HepG2 (cell line): ENCODE results near the gene PRRT2. TPM values are rescaled to one million over a fixed set of nuclear protein-coding genes. Genes with fewer than 3 reads are reported as not detected.

ENCODE experiments used
- ATAC-seq: fragments of 200-7000 bp; cut with Tn5 transposase; 3 replicates; pipeline ENCODE4 v1.9.1; 2020; ENCODE audit warnings: mild to moderate bottlenecking, moderate library complexity
- BruUV-seq: library from RNA; stranded (reverse); fragments of 400-500 nt; replicated peaks from 2 replicates; lab custom pipeline; 2021; lab: Mats Ljungman, UMichigan
- CTCF ChIA-PET: fragments of 300-600 bp; formaldehyde crosslinking; extraction: SDS; loops from one replicate; lab custom pipeline; 2021; ENCODE audit warnings: low total read pairs, inconsistent platforms, low intra/inter-chr PET ratio; lab: Yijun Ruan, JAX
- POLR2A ChIA-PET: fragments of 350-600 bp; sonication (Branson Sonifier 250); formaldehyde crosslinking; loops from one replicate; lab custom pipeline; 2020; ENCODE audit warnings: antibody characterized with exemption, inconsistent platforms; lab: Yijun Ruan, JAX
- DNase-seq: peaks from one replicate; pipeline ENCODE4 v3.0.0-alpha.2; 2015; ENCODE audit warnings: low spot score
- FAIRE-seq: peaks from 3 replicates; lab custom pipeline; 2011; peaks lifted over from hg19 to GRCh38; lab: Jason Lieb, UNC
- H2AFZ ChIP-seq: one replicate; pipeline ENCODE4 v1.6.1; 2011; ENCODE audit warnings: low read length, inconsistent platforms
- H3K27ac ChIP-seq: fragments of 300-600 bp; 3 replicates; pipeline ENCODE4 v1.8.0; 2011; ENCODE audit warnings: mixed run types, mild to moderate bottlenecking, mixed read lengths, low read length, inconsistent platforms; ENCODE audit not compliant: insufficient read depth; ENCODE audit errors: extremely low read length
- H3K27me3 ChIP-seq, 2 experiments: fragments of 200-600 bp in 1 of 2; 2 replicates in 1 of 2; 3 replicates in 1 of 2; pipeline versions ENCODE4 v1.6.0 to v1.8.0; 2011; ENCODE audit warnings: low read length in 2 of 2, mild to moderate bottlenecking in 2 of 2, moderate library complexity in 2 of 2, inconsistent platforms in 1 of 2; ENCODE audit not compliant: insufficient read depth in 2 of 2, control insufficient read depth in 1 of 2
- H3K36me3 ChIP-seq, 2 experiments: fragments of 200-600 bp in 1 of 2; replicated peaks in 1 of 2; 2 replicates in 1 of 2; 3 replicates in 1 of 2; pipeline versions ENCODE4 v1.5.1 to v1.8.0; 2011; ENCODE audit warnings: low read length in 2 of 2, inconsistent platforms in 1 of 2; ENCODE audit not compliant: insufficient read depth in 2 of 2, control insufficient read depth in 1 of 2
- H3K4me1 ChIP-seq: 2 replicates; pipeline ENCODE4 v1.5.1; 2012; ENCODE audit warnings: low read length, inconsistent platforms; ENCODE audit not compliant: insufficient read depth
- H3K4me2 ChIP-seq: 2 replicates; pipeline ENCODE4 v1.6.0; 2011; ENCODE audit warnings: low read depth, low read length, inconsistent platforms
- H3K4me3 ChIP-seq, 3 experiments: fragments of 200-600 bp in 1 of 3; sonication (generic), shearing (Covaris generic) in 1 of 3; replicated peaks in 1 of 3; 2 replicates each; pipeline ENCODE4 v1.5.1; 2011 to 2016; ENCODE audit warnings: low read length in 3 of 3, inconsistent platforms in 2 of 3, low read depth in 2 of 3, mild to moderate bottlenecking in 2 of 3, control low read depth in 1 of 3, mixed read lengths in 1 of 3; ENCODE audit not compliant: insufficient read depth in 1 of 3
- H3K79me2 ChIP-seq: one replicate; pipeline ENCODE4 v1.6.1; 2011; ENCODE audit warnings: low read length, inconsistent platforms; ENCODE audit not compliant: insufficient read depth
- H3K9ac ChIP-seq: 2 replicates; pipeline ENCODE4 v1.6.0; 2011; ENCODE audit warnings: mild to moderate bottlenecking, low read depth, low read length, inconsistent platforms; ENCODE audit not compliant: insufficient read depth
- H3K9me3 ChIP-seq: 2 replicates; pipeline ENCODE4 v1.5.1; 2012; ENCODE audit warnings: mild to moderate bottlenecking, low read length
- H4K20me1 ChIP-seq: 2 replicates; pipeline ENCODE4 v1.6.0; 2011; ENCODE audit warnings: inconsistent platforms, mild to moderate bottlenecking, low read length, moderate library complexity; ENCODE audit not compliant: insufficient read depth
- CEBPG ChIP-seq: IDR thresholded peaks from 2 replicates; pipeline ENCODE4 v1.6.1; 2016
- CHD4 ChIP-seq: fragments of 200-600 bp; sonication (generic); IDR thresholded peaks from 2 replicates; pipeline ENCODE4 v1.7.0; 2017; ENCODE audit warnings: mild to moderate bottlenecking, low read length, borderline replicate concordance
- ZBTB33 ChIP-seq: sonication (generic); formaldehyde crosslinking; IDR thresholded peaks from 2 replicates; pipeline ENCODE4 v1.4.0; 2020; ENCODE audit warnings: missing genetic modification reagents
- ZFP91 ChIP-seq: sonication (generic); formaldehyde crosslinking; IDR thresholded peaks from 2 replicates; pipeline ENCODE4 v1.9.0; 2022; ENCODE audit warnings: missing genetic modification reagents, mild to moderate bottlenecking, borderline replicate concordance
- ZKSCAN1 ChIP-seq: fragments of 150-350 bp; IDR thresholded peaks from 2 replicates; pipeline ENCODE4 v1.6.1; 2014; ENCODE audit warnings: low read length
- ZNF460 ChIP-seq: sonication (generic); formaldehyde crosslinking; IDR thresholded peaks from 2 replicates; pipeline ENCODE4 v1.5.1; 2020; ENCODE audit warnings: missing genetic modification reagents, mild to moderate bottlenecking, borderline replicate concordance
- ZNF629 ChIP-seq: sonication (generic); formaldehyde crosslinking; conservative IDR thresholded peaks from 2 replicates; pipeline ENCODE4 v1.5.0; 2020; ENCODE audit warnings: missing genetic modification reagents
- ZNF883 ChIP-seq: sonication (generic); formaldehyde crosslinking; IDR thresholded peaks from 2 replicates; pipeline ENCODE4 v1.5.1; 2020; ENCODE audit warnings: mild to moderate bottlenecking, missing genetic modification reagents; ENCODE audit errors: not compliant biosample characterization
- ZSCAN29 ChIP-seq: sonication (generic); formaldehyde crosslinking; conservative IDR thresholded peaks from 2 replicates; pipeline ENCODE4 v1.4.0; 2020; ENCODE audit warnings: mild to moderate bottlenecking, missing genetic modification reagents
- WGBS: methylation state at CpG from one replicate; pipeline ENCODE4 v1.1.6; 2017; ENCODE audit warnings: low lambda C conversion rate; 5-methylcytosine and 5-hydroxymethylcytosine counted together
- in situ Hi-C: cut with HindIII; loops from 2 replicates; pipeline ENCODE4 v1.10.0; 2017; ENCODE audit warnings: low pct_unique_long_range_greater_than_20kb; ENCODE audit not compliant: extremely low pct_ligation_motif_present
- intact Hi-C: fragments of 100-400 bp; cut with micrococcal nuclease; formaldehyde crosslinking; loops from one replicate; pipeline ENCODE4 v1.10.0; 2022; ENCODE audit not compliant: unreplicated experiment
- polyA plus RNA-seq, 8 experiments: library from polyadenylated mRNA; depleted of rRNA in 3 of 8; stranded (reverse) in 7 of 8; unstranded in 1 of 8; fragments of >200 nt; fragmentation: Illumina TruSeq in 4 of 8; extraction: Trizol in 4 of 8; gene quantifications; 2 replicates each; pipeline versions ENCODE4 v1.2.1 to v1.2.3, GENCODE V29; 2011 to 2016; ENCODE audit warnings: low read depth in 4 of 8, missing spikeins in 1 of 8, mixed read lengths in 1 of 8; ENCODE audit not compliant: insufficient read depth in 1 of 8
- total RNA-seq, 5 experiments: library from RNA; depleted of rRNA; stranded (reverse); fragments of >200 nt; fragmentation: Illumina TruSeq; extraction: Trizol; gene quantifications; 2 replicates each; pipeline ENCODE4 v1.2.3, GENCODE V29; 2016; ENCODE audit warnings: low read depth in 1 of 5
- TF ChIP-seq, protein P1 (sequence below): sonication (generic); formaldehyde crosslinking; IDR thresholded peaks from 2 replicates; pipeline ENCODE4 v1.4.0; 2020; ENCODE audit warnings: missing genetic modification reagents

PRRT2 gene
- total and polyA plus RNA-seq, 2 of the 13 experiments (the other 11 are each of a cell fraction or from before 2014, with no cell fraction given), result 0.51 to 1.1 TPM

DNA sequence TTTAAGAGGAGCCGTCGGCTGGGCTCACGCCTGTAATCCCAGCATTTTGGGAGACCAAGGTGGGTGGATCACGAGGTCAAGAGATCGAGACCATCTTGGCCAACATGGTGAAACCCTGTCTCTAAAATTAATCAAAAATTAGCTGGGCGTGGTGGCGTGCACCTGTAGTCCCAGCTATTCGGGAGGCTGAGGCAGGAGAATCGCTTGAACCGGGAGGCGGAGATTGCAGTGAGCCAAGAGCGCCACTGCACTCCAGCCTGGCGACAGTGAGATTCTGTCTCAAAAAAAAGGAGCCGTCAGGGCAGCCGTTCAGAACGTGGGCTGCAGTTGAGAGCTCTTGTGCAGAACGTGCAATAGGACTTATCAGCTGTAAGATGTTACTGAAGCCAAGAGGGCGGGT, 18.8 kb upstream of the PRRT2 start (continued):
- TF ChIP-seq ZFP91 (CRISPR knock-in tag), result peak; percentile 54; the same call in 1 of the 2 replicates

DNA sequence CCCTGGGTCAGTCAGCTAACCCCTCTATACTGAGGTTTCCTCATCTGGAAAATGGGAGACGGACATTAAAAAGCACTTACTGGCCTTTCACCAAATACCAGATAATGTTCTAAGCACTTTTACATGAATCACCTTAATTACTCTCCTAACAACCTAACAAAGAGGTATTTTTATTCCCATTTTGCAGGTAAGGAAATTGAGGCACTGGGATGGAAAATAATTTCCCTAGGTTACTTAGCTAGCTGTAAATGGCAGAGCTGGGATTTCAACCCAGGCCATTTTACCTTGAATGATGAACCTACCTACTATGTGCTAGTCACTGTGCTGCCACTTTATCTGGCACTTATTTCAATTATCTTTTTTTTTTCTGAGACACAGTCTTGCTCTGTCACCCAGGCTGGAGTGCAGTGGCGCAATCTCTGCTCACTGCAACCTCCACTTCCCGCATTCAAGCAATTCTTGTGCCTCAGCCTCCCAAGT, 17.7 kb upstream of the PRRT2 start:
- Histone ChIP-seq H3K9ac (no peak overlapping the region), H3K79me2 (peaks cover 64% of the 10 kb centered on the region), H3K4me3 (no peak overlapping the region), H3K36me3 (peaks cover 21 to 39% of the 10 kb centered on the region in 2 experiments), H3K9me3 (no peaks in the 10 kb centered on the region), H4K20me1 (no peaks in the 10 kb centered on the region), H3K27ac (peak overlapping the region; percentile 12), H3K4me2 (no peak overlapping the region), H2AFZ (no peak overlapping the region), H3K27me3 (no peaks in the 10 kb centered on the region; a peak in 1 of 5 replicates), H3K4me1 (peaks cover 48% of the 10 kb centered on the region)
- in situ Hi-C loops, result no loop called here
- DNase-seq (no peak), FAIRE-seq (no peak), ATAC-seq (no peak)
- BruUV-seq, result no TSS peak
- intact Hi-C loops, result loop anchor here (5.0 kb wide), 1 partner anchor 57 kb away; no protein-coding TSS in a partner anchor
- peak; percentile 19 for TF ChIP-seq ZNF883 (CRISPR knock-in tag)
- peak; percentile 81 for TF ChIP-seq ZNF629
- no peak for TF ChIP-seq ZSCAN29 (CRISPR knock-in tag)
- 0 out of 2 replicates have a peak, but pooled peaks have one; percentile 37 for TF ChIP-seq CHD4
- TF ChIP-seq ZBTB33, result 0 out of 2 replicates have a peak, but pooled peaks have one; percentile 6
- TF ChIP-seq, protein P1, sequence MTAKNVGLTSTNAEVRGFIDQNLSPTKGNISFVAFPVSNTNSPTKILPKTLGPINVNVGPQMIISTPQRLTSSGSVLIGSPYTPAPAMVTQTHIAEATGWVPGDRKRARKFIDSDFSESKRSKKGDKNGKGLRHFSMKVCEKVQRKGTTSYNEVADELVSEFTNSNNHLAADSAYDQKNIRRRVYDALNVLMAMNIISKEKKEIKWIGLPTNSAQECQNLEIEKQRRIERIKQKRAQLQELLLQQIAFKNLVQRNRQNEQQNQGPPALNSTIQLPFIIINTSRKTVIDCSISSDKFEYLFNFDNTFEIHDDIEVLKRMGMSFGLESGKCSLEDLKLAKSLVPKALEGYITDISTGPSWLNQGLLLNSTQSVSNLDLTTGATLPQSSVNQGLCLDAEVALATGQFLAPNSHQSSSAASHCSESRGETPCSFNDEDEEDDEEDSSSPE (CRISPR knock-in tag), result no peak
- TF ChIP-seq ZKSCAN1, result peak; percentile 77
- peak; percentile 85; the same call in 1 of the 2 replicates for TF ChIP-seq ZNF460
- 0 out of 2 replicates have a peak, but pooled peaks have one; percentile 10 for TF ChIP-seq CEBPG
- 98% methylated on average over 3 of the region's 3 CpGs for WGBS
- CTCF ChIA-PET, result no interaction called here
- POLR2A ChIA-PET, result interaction anchor here (2.9 to 3.9 kb wide), 2 partner anchors 10 to 22 kb away, joined by 12 to 14 read pairs; partner anchors contain the start of gene PAGR1
